Fibroblast of the aortic adventitia (primary cell): ENCODE results near the gene RAB29. TPM values are rescaled to one million over a fixed set of nuclear protein-coding genes. Genes with fewer than 3 reads are reported as not detected.
"Not testable (repeated sequence)": the region's sequence is repeated elsewhere in the genome, so short reads cannot be mapped to it uniquely, and the experiment has no call there.

Source experiments
- DNase-seq: peaks from one replicate; pipeline ENCODE4 v3.0.0-alpha.2; 2010; ENCODE audit warnings: low read depth
- H3K4me3 ChIP-seq: 2 replicates; pipeline ENCODE4 v1.5.1; 2011; ENCODE audit warnings: low read depth, mild to moderate bottlenecking, control low read depth, low read length, moderate library complexity
- total RNA-seq: library from RNA; depleted of rRNA; stranded (reverse); fragments of >200 nt; gene quantifications from 2 replicates; pipeline ENCODE4 v1.2.3, GENCODE V29; 2012; ENCODE audit warnings: low replicate concordance
- TF ChIP-seq, protein P1 (sequence below): IDR thresholded peaks from 2 replicates; pipeline ENCODE4 v1.5.1; 2011; ENCODE audit warnings: mild to moderate bottlenecking, low read length, control low read depth, inconsistent platforms; ENCODE audit not compliant: insufficient read depth

Gene RAB29, protein sequence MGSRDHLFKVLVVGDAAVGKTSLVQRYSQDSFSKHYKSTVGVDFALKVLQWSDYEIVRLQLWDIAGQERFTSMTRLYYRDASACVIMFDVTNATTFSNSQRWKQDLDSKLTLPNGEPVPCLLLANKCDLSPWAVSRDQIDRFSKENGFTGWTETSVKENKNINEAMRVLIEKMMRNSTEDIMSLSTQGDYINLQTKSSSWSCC
- 13.7 and 28.2 TPM in 2 replicates for total RNA-seq

DNA sequence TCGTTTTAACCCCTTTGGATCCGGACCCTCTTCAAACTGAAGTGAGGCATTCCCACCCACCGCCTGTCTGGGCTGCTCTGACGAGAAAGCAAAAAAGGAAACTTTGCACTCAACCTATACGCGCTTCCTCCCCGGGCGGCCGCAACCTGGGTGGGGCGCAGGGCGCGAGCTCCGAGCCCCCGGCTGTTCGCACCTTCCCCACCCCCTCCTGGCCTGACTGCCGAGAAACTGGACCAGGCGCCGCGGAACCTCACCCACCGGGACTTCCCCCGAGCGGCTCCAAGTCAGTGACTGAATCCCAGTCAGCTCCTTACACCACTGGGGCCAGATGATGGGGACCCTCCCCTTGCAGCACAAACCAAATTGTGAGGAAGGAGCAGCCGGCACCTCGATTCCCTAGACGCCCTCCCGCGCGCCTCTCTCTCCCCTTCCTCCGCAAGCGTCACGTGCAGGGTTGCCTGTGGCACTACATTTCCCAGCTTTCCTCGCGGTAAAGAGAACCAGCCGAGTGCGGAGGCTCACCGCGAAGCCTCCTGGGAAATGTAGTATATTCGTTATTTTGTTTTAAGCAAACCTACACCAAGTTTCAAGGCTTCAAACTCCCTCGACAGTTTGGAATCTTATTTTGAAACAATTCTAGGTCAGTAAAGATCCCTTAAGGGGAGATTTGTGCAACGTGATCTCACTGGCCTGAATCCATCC lies at the start of gene RAB29:
TSS of gene RAB29 (minus strand) at position 468 of the 702 bp plus-strand sequence. CDS start 526 bp downstream, outside the sequence.
- peak; percentile 89 for DNase-seq
- TF ChIP-seq, protein P1, sequence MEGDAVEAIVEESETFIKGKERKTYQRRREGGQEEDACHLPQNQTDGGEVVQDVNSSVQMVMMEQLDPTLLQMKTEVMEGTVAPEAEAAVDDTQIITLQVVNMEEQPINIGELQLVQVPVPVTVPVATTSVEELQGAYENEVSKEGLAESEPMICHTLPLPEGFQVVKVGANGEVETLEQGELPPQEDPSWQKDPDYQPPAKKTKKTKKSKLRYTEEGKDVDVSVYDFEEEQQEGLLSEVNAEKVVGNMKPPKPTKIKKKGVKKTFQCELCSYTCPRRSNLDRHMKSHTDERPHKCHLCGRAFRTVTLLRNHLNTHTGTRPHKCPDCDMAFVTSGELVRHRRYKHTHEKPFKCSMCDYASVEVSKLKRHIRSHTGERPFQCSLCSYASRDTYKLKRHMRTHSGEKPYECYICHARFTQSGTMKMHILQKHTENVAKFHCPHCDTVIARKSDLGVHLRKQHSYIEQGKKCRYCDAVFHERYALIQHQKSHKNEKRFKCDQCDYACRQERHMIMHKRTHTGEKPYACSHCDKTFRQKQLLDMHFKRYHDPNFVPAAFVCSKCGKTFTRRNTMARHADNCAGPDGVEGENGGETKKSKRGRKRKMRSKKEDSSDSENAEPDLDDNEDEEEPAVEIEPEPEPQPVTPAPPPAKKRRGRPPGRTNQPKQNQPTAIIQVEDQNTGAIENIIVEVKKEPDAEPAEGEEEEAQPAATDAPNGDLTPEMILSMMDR: no peak

DNA sequence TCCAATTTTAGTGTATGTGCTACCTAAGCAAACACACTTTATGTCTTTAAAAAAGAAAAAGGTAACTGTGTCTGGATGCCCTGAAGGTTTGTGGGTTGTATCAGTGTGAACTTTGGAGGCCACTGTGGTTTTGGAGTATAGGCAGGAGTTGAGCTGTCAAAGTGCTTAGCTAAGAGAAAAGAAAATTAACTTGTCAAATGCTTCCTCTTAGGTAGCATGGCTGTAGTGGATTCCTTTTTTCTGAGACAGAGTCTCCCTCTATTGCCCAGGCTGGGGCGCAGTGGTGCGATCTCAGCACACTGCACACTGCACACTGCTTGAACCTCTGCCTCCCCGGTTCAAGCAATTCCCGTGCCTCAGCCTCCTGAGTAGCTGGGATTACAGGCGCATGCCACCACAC lies 48.9 kb upstream of the RAB29 start:
- no peak overlapping the region for H3K4me3 ChIP-seq
- DNase-seq: no peak
- TF ChIP-seq, protein P1: no peak

More for the DNA sequence above, at the start of gene RAB29:
- H3K4me3 ChIP-seq: peak within 1 kb of the TSS; percentile 96

DNA sequence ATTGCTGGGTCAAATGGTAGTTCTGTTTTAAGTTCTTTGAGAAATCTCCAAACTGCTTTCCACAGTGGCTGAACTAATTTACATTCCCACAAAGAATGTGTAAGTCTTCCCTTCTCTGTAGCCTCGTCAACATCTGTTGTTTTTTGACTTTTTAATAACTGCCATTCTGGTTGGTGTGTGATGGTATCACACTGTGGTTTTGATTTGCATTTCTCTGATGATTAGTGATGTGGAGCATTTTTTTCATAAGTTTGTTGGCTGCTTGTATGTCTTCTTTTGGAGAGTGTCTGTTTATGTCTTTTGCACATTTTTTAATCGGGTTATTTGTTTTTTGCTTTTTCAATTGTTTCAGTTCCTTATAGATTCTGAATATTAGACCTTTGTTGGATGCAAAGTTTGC lies 48.0 kb upstream of the RAB29 start:
- DNase-seq, H3K4me3 ChIP-seq: not testable (repeated sequence)

DNA sequence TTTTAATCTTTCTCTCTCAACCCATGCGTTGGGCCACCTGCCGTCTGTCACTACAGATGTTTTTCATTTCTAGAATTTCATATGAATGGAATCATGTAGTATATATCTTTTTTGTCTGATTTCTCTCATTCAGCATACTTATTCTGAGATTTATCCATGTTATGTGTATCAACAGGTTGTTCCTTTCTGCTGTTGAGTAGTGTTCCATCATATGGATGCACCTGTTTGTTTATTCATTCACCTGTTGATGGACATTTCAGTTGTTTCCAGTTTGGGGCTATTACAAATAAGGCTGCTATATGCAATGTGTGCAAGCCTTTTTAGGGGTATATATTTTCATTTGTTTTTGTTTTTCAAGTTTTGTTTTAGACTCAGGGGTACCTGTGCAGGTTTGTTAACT lies 47.1 kb upstream of the RAB29 start:
- H3K4me3 ChIP-seq: no peak overlapping the region
- TF ChIP-seq, protein P1: no peak
- DNase-seq: no peak

DNA sequence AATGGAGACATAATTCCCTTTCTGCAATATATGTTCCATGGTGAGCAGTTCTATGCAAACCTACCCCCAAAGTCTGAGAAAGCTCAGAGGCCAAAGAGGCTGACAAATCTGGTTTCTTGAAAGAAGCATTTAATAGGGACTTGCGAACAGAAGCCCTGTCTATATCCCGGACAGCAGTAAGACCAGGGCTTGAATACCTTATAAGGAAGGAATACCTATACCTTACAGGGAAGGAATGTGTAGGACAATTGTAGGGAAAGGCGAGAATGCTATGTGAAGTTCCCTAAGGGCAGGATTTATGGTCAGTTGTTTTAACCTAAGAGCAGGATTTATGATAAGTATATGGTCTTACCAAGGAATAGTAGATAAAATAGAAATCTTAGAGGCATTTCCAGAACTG lies 42.7 kb upstream of the RAB29 start:
- TF ChIP-seq, protein P1: no peak
- no peak for DNase-seq
- H3K4me3 ChIP-seq: no peak overlapping the region

DNA sequence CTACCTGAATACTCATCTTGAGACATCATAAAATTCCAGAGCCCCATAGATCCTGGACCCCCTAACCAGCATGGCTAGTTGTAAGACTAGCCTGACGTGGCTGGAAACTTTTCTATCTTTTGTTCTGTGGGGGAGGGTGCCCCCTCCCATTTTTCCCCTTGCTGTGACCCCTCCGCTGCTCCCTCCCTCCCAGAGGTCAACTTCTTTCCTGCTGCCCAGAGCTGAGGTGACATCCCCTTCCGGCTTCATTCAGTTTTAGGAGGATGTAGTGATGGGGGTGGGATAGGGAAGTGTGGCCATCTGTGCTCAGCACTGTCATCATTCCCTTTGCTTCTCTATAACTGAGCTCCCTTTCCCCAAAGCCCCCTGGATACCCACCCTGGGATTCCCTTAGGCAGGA lies 42.1 kb upstream of the RAB29 start:
- TF ChIP-seq, protein P1: no peak
- DNase-seq: no peak
- no peak overlapping the region for H3K4me3 ChIP-seq

DNA sequence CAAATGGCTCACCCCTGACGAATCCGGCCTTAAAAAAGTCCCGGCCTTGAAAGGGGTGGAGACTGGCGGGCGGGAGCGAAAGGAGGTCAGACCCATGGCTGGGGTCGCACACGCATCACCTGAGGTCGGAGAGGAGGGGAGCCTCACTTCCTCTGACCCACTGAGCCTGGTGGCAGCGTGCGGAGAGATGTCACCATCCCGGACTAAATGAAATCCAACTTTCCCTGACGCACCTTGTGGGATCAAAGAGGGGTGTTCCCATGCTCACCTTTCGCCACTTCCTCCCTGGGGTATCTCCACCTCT lies 38.4 kb upstream of the RAB29 start:
- TF ChIP-seq, protein P1: no peak
- DNase-seq: peak; percentile 64
- H3K4me3 ChIP-seq: peak overlapping the region; percentile 83
